Astrocyte (in vitro differentiated cells and primary cell): ENCODE results near the gene ARHGAP26. TPM values are rescaled to one million over a fixed set of nuclear protein-coding genes. Genes with fewer than 3 reads are reported as not detected.
A peak's percentile ranks its signal among the peaks of the same experiment; 100 is the strongest.

Source experiments
- DNase-seq: peaks from one replicate; pipeline ENCODE4 v3.0.0-alpha.2; 2010; ENCODE audit warnings: low read depth
- FAIRE-seq: peaks from 2 replicates; lab custom pipeline; 2011; peaks lifted over from hg19 to GRCh38; lab: Jason Lieb, UNC
- H2AFZ ChIP-seq: 2 replicates; pipeline ENCODE4 v1.6.0; 2012; ENCODE audit warnings: low read depth, low read length, inconsistent platforms
- H3K27ac ChIP-seq: 2 replicates; pipeline ENCODE4 v1.5.1; 2011; ENCODE audit warnings: low read depth, low read length, inconsistent platforms
- H3K27me3 ChIP-seq: 2 replicates; pipeline ENCODE4 v1.6.0; 2011; ENCODE audit warnings: low read length, inconsistent platforms; ENCODE audit not compliant: insufficient read depth
- H3K36me3 ChIP-seq: 2 replicates; pipeline ENCODE4 v1.5.1; 2011; ENCODE audit warnings: low read length, inconsistent platforms; ENCODE audit not compliant: insufficient read depth
- H3K4me1 ChIP-seq: 2 replicates; pipeline ENCODE4 v1.5.1; 2011; ENCODE audit warnings: low read length, inconsistent platforms; ENCODE audit not compliant: insufficient read depth
- H3K4me2 ChIP-seq: 2 replicates; pipeline ENCODE4 v1.6.0; 2012; ENCODE audit warnings: low read length, inconsistent platforms
- H3K4me3 ChIP-seq: 2 replicates; pipeline ENCODE4 v1.5.1; 2011; ENCODE audit warnings: low read depth, mild to moderate bottlenecking, low read length, inconsistent platforms; ENCODE audit not compliant: insufficient read depth
- H3K79me2 ChIP-seq: 2 replicates; pipeline ENCODE4 v1.6.0; 2012; ENCODE audit warnings: mild to moderate bottlenecking, low read length, inconsistent platforms; ENCODE audit not compliant: insufficient read depth
- H3K9ac ChIP-seq: 2 replicates; pipeline ENCODE4 v1.6.0; 2012; ENCODE audit warnings: mild to moderate bottlenecking, low read length, inconsistent platforms
- H3K9me3 ChIP-seq: 2 replicates; pipeline ENCODE4 v1.5.1; 2012; ENCODE audit warnings: low read depth, mild to moderate bottlenecking, low read length, inconsistent platforms; ENCODE audit not compliant: insufficient read depth
- H4K20me1 ChIP-seq: 2 replicates; pipeline ENCODE4 v1.6.0; 2012; ENCODE audit warnings: low read length, inconsistent platforms; ENCODE audit not compliant: insufficient read depth
- H3K27ac Mint-ChIP-seq: one replicate; pipeline ENCODE4 v1.8.0; 2021; ENCODE audit warnings: mild to moderate bottlenecking, mixed read lengths; ENCODE audit not compliant: unreplicated experiment
- H3K27me3 Mint-ChIP-seq: one replicate; pipeline ENCODE4 v1.8.0; 2021; ENCODE audit warnings: low read depth, mixed read lengths; ENCODE audit not compliant: unreplicated experiment
- H3K36me3 Mint-ChIP-seq: one replicate; pipeline ENCODE4 v1.8.0; 2021; ENCODE audit warnings: low read depth, mixed read lengths; ENCODE audit not compliant: unreplicated experiment
- H3K4me1 Mint-ChIP-seq: one replicate; pipeline ENCODE4 v1.8.0; 2021; ENCODE audit warnings: low read depth, mixed read lengths; ENCODE audit not compliant: unreplicated experiment
- H3K4me3 Mint-ChIP-seq: one replicate; pipeline ENCODE4 v1.8.0; 2021; ENCODE audit warnings: mild to moderate bottlenecking, moderate library complexity, mixed read lengths; ENCODE audit not compliant: unreplicated experiment
- H3K9me3 Mint-ChIP-seq: one replicate; pipeline ENCODE4 v1.8.0; 2021; ENCODE audit warnings: mild to moderate bottlenecking, mixed read lengths; ENCODE audit not compliant: unreplicated experiment
- EZH2 ChIP-seq: IDR thresholded peaks from 2 replicates; pipeline ENCODE4 v1.6.1; 2012; ENCODE audit warnings: mild to moderate bottlenecking, low read length, inconsistent platforms; ENCODE audit not compliant: insufficient read depth
- total RNA-seq: library from RNA; stranded (reverse); gene quantifications from 2 replicates; pipeline ENCODE4 v1.2.1, GENCODE V29; 2021
- TF ChIP-seq, protein P1 (sequence below): IDR thresholded peaks from 2 replicates; pipeline ENCODE4 v1.5.1; 2011; ENCODE audit warnings: low read depth, mild to moderate bottlenecking, inconsistent platforms, low read length, moderate library complexity; ENCODE audit not compliant: insufficient read depth

ARHGAP26 gene
- total RNA-seq, 1 donor from 2014 or later: 5.6 TPM

DNA sequence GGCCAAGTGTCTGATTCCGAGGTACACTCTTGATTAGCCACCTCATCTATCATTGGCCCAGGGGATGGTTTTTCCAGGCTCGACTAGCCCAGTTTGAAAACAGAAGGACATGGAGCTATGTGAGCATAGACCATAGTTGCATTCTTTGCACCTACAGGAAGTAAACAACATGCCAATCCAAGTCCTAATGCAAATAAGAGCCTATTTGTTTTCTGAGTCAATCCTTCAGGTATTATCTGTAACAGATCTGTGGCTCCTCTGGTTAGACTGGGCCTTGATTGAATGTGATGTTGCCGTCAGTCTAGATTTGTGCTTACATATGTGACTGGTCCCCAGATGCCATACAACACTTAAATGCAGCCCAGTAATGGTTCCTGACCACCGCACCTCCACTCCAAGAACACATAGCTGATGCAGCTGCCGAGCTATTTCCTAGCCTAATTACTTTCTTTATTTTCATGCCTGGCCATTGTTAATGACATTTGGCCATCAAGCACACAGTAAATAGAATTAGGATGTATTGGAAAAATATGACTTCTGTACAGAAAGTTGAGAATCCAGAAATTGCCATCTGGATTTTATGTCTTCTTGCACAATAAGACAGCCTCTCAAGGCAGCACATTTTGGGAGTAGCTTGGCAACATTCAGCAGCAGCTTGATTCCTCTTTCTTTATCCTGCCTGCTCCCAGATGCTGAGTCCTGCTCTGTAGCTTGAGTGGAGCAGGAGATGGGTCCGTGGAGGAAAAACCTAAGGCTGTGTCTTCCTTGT lies 29.5 kb upstream of the ARHGAP26 start:
- H3K9me3 ChIP-seq: no peaks in the 10 kb centered on the region
- H3K27me3 Mint-ChIP-seq: peaks cover 13% of the 10 kb centered on the region
- H3K27ac Mint-ChIP-seq: no peak overlapping the region
- H3K27ac ChIP-seq: no peak overlapping the region
- H3K79me2 ChIP-seq: no peaks in the 10 kb centered on the region
- TF ChIP-seq, protein P1, sequence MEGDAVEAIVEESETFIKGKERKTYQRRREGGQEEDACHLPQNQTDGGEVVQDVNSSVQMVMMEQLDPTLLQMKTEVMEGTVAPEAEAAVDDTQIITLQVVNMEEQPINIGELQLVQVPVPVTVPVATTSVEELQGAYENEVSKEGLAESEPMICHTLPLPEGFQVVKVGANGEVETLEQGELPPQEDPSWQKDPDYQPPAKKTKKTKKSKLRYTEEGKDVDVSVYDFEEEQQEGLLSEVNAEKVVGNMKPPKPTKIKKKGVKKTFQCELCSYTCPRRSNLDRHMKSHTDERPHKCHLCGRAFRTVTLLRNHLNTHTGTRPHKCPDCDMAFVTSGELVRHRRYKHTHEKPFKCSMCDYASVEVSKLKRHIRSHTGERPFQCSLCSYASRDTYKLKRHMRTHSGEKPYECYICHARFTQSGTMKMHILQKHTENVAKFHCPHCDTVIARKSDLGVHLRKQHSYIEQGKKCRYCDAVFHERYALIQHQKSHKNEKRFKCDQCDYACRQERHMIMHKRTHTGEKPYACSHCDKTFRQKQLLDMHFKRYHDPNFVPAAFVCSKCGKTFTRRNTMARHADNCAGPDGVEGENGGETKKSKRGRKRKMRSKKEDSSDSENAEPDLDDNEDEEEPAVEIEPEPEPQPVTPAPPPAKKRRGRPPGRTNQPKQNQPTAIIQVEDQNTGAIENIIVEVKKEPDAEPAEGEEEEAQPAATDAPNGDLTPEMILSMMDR: no peak
- no peak for TF ChIP-seq EZH2
- H3K4me2 ChIP-seq: no peak overlapping the region
- peaks cover 8% of the 10 kb centered on the region for H3K4me1 ChIP-seq
- no peaks in the 10 kb centered on the region for H4K20me1 ChIP-seq
- H3K27me3 ChIP-seq: no peaks in the 10 kb centered on the region
- no peak overlapping the region for H3K4me3 Mint-ChIP-seq
- FAIRE-seq (no peak), DNase-seq (no peak)
- H3K9me3 Mint-ChIP-seq: no peaks in the 10 kb centered on the region
- peaks cover 2% of the 10 kb centered on the region for H3K36me3 Mint-ChIP-seq
- H3K4me3 ChIP-seq: no peak overlapping the region
- no peak overlapping the region for H3K9ac ChIP-seq
- no peak overlapping the region for H2AFZ ChIP-seq
- H3K36me3 ChIP-seq: no peaks in the 10 kb centered on the region
- peaks cover 10% of the 10 kb centered on the region for H3K4me1 Mint-ChIP-seq

DNA sequence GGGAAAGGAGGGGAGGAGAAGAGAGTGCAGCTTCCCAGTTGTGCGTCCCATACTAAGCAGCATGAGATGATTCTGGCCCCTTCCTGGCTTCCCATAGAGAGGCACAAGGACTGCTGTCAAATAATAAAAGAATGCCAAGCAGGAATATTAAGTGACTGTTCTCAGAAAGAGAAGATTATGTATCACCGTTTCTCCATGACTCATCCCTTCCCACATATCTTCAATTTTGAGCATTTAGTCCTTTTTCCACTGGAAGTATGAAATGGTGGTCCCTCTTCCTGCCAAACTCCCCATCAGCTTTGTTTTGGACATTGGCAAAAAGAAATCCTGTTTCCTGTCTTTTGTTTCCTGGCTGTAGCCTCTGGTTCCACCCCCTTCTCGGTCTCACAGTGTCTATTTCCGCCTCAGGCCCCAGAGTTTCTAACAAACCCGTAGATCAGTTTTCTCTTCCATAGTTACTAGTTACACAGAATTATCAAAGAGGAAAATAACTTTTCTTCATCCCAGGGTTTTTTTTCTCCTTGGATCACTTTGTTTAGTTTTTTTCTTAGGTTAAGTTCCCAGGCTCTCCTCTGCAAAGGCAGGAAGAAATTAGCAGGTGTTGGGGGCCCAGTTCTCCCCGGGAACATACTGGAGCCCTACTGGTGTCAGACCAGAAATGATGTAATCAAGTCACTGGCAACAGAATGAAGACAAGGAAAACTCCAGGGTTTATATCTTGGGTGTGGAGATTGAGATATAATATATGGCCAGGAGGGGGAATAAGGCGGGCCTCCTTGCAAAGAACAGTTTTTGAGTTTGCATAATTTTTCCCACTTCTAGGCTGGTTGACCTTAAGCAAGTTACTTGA lies 26.4 kb upstream of the ARHGAP26 start:
- FAIRE-seq (peak; percentile 39), DNase-seq (peak; percentile 55)
- no peaks in the 10 kb centered on the region for H3K27me3 ChIP-seq
- H3K27me3 Mint-ChIP-seq: peaks cover 7% of the 10 kb centered on the region
- H3K36me3 ChIP-seq: no peaks in the 10 kb centered on the region
- peak overlapping the region; percentile 49 for H2AFZ ChIP-seq
- H3K9me3 ChIP-seq: no peaks in the 10 kb centered on the region
- H3K27ac ChIP-seq: no peak overlapping the region
- peak overlapping the region; percentile 4 for H3K9ac ChIP-seq
- H4K20me1 ChIP-seq: no peaks in the 10 kb centered on the region
- H3K79me2 ChIP-seq: no peaks in the 10 kb centered on the region
- no peaks in the 10 kb centered on the region for H3K36me3 Mint-ChIP-seq
- H3K4me2 ChIP-seq: peak overlapping the region; percentile 44
- TF ChIP-seq, protein P1: no peak
- TF ChIP-seq EZH2: no peak
- H3K4me1 Mint-ChIP-seq: peaks cover 12% of the 10 kb centered on the region
- H3K27ac Mint-ChIP-seq: peak overlapping the region; percentile 22
- H3K4me3 Mint-ChIP-seq: no peak overlapping the region
- H3K4me3 ChIP-seq: no peak overlapping the region
- H3K4me1 ChIP-seq: peaks cover 8% of the 10 kb centered on the region
- H3K9me3 Mint-ChIP-seq: no peaks in the 10 kb centered on the region
